GM23338 (cell line): ENCODE measurements around the gene FNDC10.

ENCODE experiments used
- EZH2 ChIP-seq: fragments of 200-600 bp; sonication (generic); IDR thresholded peaks from one replicate; pipeline ENCODE4 v1.8.0; 2017; ENCODE audit warnings: antibody characterized with exemption, mild to moderate bottlenecking, low read depth; ENCODE audit not compliant: unreplicated experiment
- EZH2phosphoT487 ChIP-seq: fragments of 200-600 bp; sonication (generic); IDR thresholded peaks from one replicate; pipeline ENCODE4 v1.8.1; 2018; ENCODE audit warnings: antibody characterized with exemption; ENCODE audit not compliant: unreplicated experiment
- POLR2AphosphoS5 ChIP-seq: IDR thresholded peaks from 2 replicates; pipeline ENCODE4 v1.6.1; 2016; ENCODE audit warnings: antibody characterized with exemption, low read depth
- ZNF331 ChIP-seq: fragments of 250-450 bp; sonication (Bioruptor Pico); IDR thresholded peaks from 2 replicates; pipeline ENCODE4 v1.5.0; 2020; ENCODE audit warnings: low read depth, mild to moderate bottlenecking, moderate library complexity
- ZNF462 ChIP-seq: fragments of 250-450 bp; sonication (Bioruptor Pico); IDR thresholded peaks from 2 replicates; pipeline ENCODE4 v1.5.0; 2020; ENCODE audit warnings: mild to moderate bottlenecking, moderate library complexity
- TF ChIP-seq, protein P1 (sequence below), 2 experiments: fragments of 200-600 bp in 1 of 2; sonication (generic) in 1 of 2; conservative IDR thresholded peaks; 2 replicates each; pipeline versions ENCODE4 v1.5.1 to v1.6.1; 2016 to 2017; ENCODE audit warnings: antibody characterized with exemption in 2 of 2, low read depth in 2 of 2, mild to moderate bottlenecking in 2 of 2, moderate library complexity in 1 of 2
- TF ChIP-seq, protein P2 (sequence below): IDR thresholded peaks from one replicate; pipeline ENCODE4 v1.6.1; 2018; ENCODE audit warnings: antibody characterized with exemption; ENCODE audit not compliant: unreplicated experiment

GRCh38 chr1:1616045-1616790, 16.3 kb upstream of the FNDC10 start:
- TF ChIP-seq, protein P1, sequence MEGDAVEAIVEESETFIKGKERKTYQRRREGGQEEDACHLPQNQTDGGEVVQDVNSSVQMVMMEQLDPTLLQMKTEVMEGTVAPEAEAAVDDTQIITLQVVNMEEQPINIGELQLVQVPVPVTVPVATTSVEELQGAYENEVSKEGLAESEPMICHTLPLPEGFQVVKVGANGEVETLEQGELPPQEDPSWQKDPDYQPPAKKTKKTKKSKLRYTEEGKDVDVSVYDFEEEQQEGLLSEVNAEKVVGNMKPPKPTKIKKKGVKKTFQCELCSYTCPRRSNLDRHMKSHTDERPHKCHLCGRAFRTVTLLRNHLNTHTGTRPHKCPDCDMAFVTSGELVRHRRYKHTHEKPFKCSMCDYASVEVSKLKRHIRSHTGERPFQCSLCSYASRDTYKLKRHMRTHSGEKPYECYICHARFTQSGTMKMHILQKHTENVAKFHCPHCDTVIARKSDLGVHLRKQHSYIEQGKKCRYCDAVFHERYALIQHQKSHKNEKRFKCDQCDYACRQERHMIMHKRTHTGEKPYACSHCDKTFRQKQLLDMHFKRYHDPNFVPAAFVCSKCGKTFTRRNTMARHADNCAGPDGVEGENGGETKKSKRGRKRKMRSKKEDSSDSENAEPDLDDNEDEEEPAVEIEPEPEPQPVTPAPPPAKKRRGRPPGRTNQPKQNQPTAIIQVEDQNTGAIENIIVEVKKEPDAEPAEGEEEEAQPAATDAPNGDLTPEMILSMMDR (conservative IDR thresholded peaks at IDR 0.05; ENCODE audit: low read depth in 2 of 2), result no peak
- no peak for TF ChIP-seq EZH2
- TF ChIP-seq, protein P2, sequence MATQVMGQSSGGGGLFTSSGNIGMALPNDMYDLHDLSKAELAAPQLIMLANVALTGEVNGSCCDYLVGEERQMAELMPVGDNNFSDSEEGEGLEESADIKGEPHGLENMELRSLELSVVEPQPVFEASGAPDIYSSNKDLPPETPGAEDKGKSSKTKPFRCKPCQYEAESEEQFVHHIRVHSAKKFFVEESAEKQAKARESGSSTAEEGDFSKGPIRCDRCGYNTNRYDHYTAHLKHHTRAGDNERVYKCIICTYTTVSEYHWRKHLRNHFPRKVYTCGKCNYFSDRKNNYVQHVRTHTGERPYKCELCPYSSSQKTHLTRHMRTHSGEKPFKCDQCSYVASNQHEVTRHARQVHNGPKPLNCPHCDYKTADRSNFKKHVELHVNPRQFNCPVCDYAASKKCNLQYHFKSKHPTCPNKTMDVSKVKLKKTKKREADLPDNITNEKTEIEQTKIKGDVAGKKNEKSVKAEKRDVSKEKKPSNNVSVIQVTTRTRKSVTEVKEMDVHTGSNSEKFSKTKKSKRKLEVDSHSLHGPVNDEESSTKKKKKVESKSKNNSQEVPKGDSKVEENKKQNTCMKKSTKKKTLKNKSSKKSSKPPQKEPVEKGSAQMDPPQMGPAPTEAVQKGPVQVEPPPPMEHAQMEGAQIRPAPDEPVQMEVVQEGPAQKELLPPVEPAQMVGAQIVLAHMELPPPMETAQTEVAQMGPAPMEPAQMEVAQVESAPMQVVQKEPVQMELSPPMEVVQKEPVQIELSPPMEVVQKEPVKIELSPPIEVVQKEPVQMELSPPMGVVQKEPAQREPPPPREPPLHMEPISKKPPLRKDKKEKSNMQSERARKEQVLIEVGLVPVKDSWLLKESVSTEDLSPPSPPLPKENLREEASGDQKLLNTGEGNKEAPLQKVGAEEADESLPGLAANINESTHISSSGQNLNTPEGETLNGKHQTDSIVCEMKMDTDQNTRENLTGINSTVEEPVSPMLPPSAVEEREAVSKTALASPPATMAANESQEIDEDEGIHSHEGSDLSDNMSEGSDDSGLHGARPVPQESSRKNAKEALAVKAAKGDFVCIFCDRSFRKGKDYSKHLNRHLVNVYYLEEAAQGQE, result no peak
- no peak for TF ChIP-seq POLR2AphosphoS5
- TF ChIP-seq ZNF462 (CRISPR knock-in tag), result no peak
- no peak for TF ChIP-seq EZH2phosphoT487
- no peak for TF ChIP-seq ZNF331 (CRISPR knock-in tag)
